HCT116 (cell line): ENCODE measurements around the gene TMEM132C. TPM values are rescaled to one million over a fixed set of nuclear protein-coding genes. Genes with fewer than 3 reads are reported as not detected.

ENCODE experiments used
- ATAC-seq: fragments of 200-7000 bp; cut with Tn5 transposase; 2 replicates; pipeline ENCODE4 v1.9.1; 2020; ENCODE audit warnings: mild to moderate bottlenecking, moderate library complexity
- BruUV-seq: library from RNA; stranded (reverse); fragments of 400-500 nt; replicated peaks from 2 replicates; lab custom pipeline; 2021; lab: Mats Ljungman, UMichigan
- CTCF ChIA-PET: fragments of 300-600 bp; sonication (Branson Sonifier 250); formaldehyde crosslinking; loops from one replicate; lab custom pipeline; 2021; ENCODE audit warnings: antibody characterized with exemption; lab: Charles Lee
- POLR2A ChIA-PET: fragments of 300-600, 350-600 bp; sonication (Branson Sonifier 250); formaldehyde crosslinking; loops from one replicate; lab custom pipeline; 2021; ENCODE audit warnings: antibody characterized with exemption; lab: Charles Lee
- RAD21 ChIA-PET, 2 experiments: fragments of 300-600 bp; sonication (Branson Sonifier 250); formaldehyde crosslinking; loops; one replicate each; lab custom pipeline; 2023; ENCODE audit warnings: low total read pairs in 2 of 2; ENCODE audit not compliant: uncharacterized antibody in 2 of 2, unreplicated experiment in 2 of 2, low non-redundant PET in 1 of 2; lab: Charles Lee
- DNase-seq: peaks from one replicate; pipeline ENCODE4 v3.0.0-alpha.2; 2010; ENCODE audit warnings: low read depth, low spot score
- H2AFZ ChIP-seq: fragments of 200-600 bp; shearing (Covaris generic), sonication (generic); 2 replicates; pipeline ENCODE4 v1.6.1; 2017; ENCODE audit warnings: low read depth, mixed run types, mixed read lengths, antibody characterized with exemption, low read length; ENCODE audit not compliant: poor library complexity, severe bottlenecking
- H3K27ac ChIP-seq: 2 replicates; pipeline ENCODE4 v1.5.1; 2012; ENCODE audit warnings: low read depth, low read length
- H3K27me3 ChIP-seq: fragments of 200-600 bp; sonication (generic); 2 replicates; pipeline ENCODE4 v1.6.1; 2016; ENCODE audit warnings: mixed run types, low read length, mixed read lengths; ENCODE audit not compliant: insufficient read depth
- H3K36me3 ChIP-seq, 2 experiments: fragments of 200-500 bp in 1 of 2; fragments of 200-600 bp in 1 of 2; sonication (Bioruptor generic) in 1 of 2; sonication (generic) in 1 of 2; 2 replicates each; pipeline versions ENCODE4 v1.5.1 to v1.6.1; 2014 to 2016; ENCODE audit warnings: low read length in 2 of 2, inconsistent platforms in 1 of 2, mixed read lengths in 1 of 2, mixed run types in 1 of 2; ENCODE audit not compliant: insufficient read depth in 2 of 2, control insufficient read depth in 1 of 2
- H3K4me1 ChIP-seq, 2 experiments: fragments of 200-600 bp in 1 of 2; sonication (generic) in 1 of 2; 2 replicates each; pipeline versions ENCODE4 v1.5.1 to v1.6.1; 2012 to 2017; ENCODE audit warnings: low read length in 2 of 2, inconsistent platforms in 1 of 2, mild to moderate bottlenecking in 1 of 2, mixed read lengths in 1 of 2, mixed run types in 1 of 2, moderate library complexity in 1 of 2; ENCODE audit not compliant: insufficient read depth in 2 of 2, control insufficient read depth in 1 of 2
- H3K4me2 ChIP-seq: fragments of 200-600 bp; sonication (generic); 2 replicates; pipeline ENCODE4 v1.6.1; 2017; ENCODE audit warnings: mixed run types, low read length, mixed read lengths
- H3K4me3 ChIP-seq, 2 experiments: fragments of 200-600 bp in 1 of 2; sonication (generic) in 1 of 2; replicated peaks in 1 of 2; 2 replicates each; pipeline ENCODE4 v1.5.1; 2011 to 2016; ENCODE audit warnings: low read length in 2 of 2, control low read depth in 1 of 2, low read depth in 1 of 2, mild to moderate bottlenecking in 1 of 2, mixed read lengths in 1 of 2, mixed run types in 1 of 2
- H3K79me2 ChIP-seq: fragments of 200-600 bp; sonication (generic); 2 replicates; pipeline ENCODE4 v1.6.1; 2017; ENCODE audit warnings: mild to moderate bottlenecking, mixed run types, low read length, moderate library complexity, mixed read lengths; ENCODE audit not compliant: insufficient read depth
- H3K9ac ChIP-seq: fragments of 200-600 bp; sonication (generic); 2 replicates; pipeline ENCODE4 v1.6.1; 2016; ENCODE audit warnings: low read length, mixed read lengths
- H3K9me2 ChIP-seq: fragments of 200-600 bp; sonication (generic), shearing (Covaris generic); 2 replicates; pipeline ENCODE4 v1.6.1; 2017; ENCODE audit warnings: mixed run types, mild to moderate bottlenecking, moderate library complexity; ENCODE audit not compliant: insufficient read depth
- H3K9me3 ChIP-seq, 2 experiments: fragments of 200-500 bp in 1 of 2; fragments of 200-600 bp in 1 of 2; sonication (Bioruptor generic) in 1 of 2; sonication (generic) in 1 of 2; 2 replicates each; pipeline ENCODE4 v1.6.1; 2014 to 2017; ENCODE audit warnings: low read length in 2 of 2, mixed read lengths in 2 of 2, inconsistent platforms in 1 of 2, low read depth in 1 of 2, mild to moderate bottlenecking in 1 of 2, mixed run types in 1 of 2, moderate library complexity in 1 of 2; ENCODE audit not compliant: control insufficient read depth in 1 of 2, insufficient read depth in 1 of 2
- H4K20me1 ChIP-seq: fragments of 200-600 bp; sonication (generic), shearing (Covaris generic); 2 replicates; pipeline ENCODE4 v1.6.1; 2017; ENCODE audit warnings: mixed run types, mild to moderate bottlenecking, moderate library complexity; ENCODE audit not compliant: insufficient read depth
- CEBPB ChIP-seq: IDR thresholded peaks from 2 replicates; pipeline ENCODE4 v1.6.1; 2012; ENCODE audit warnings: low read depth
- ELF1 ChIP-seq: IDR thresholded peaks from 2 replicates; pipeline ENCODE4 v1.6.1; 2012; ENCODE audit warnings: low read depth, borderline replicate concordance
- EZH2 ChIP-seq: fragments of 200-600 bp; sonication (generic); IDR thresholded peaks from 2 replicates; pipeline ENCODE4 v1.6.1; 2017; ENCODE audit warnings: antibody characterized with exemption, mixed run types
- FOSL1 ChIP-seq: IDR thresholded peaks from 2 replicates; pipeline ENCODE4 v1.6.1; 2012; ENCODE audit warnings: low read depth
- POLR2AphosphoS5 ChIP-seq: IDR thresholded peaks from 2 replicates; pipeline ENCODE4 v1.6.1; 2011; ENCODE audit warnings: mild to moderate bottlenecking, low read depth, low read length, moderate library complexity
- RAD21 ChIP-seq: IDR thresholded peaks from 2 replicates; pipeline ENCODE4 v1.6.1; 2012; ENCODE audit warnings: low read depth, mild to moderate bottlenecking
- SIN3A ChIP-seq: IDR thresholded peaks from 2 replicates; pipeline ENCODE4 v1.6.1; 2012; ENCODE audit warnings: low read depth
- SRF ChIP-seq: IDR thresholded peaks from 2 replicates; pipeline ENCODE4 v1.6.1; 2012; ENCODE audit warnings: low read depth
- TCF7L2 ChIP-seq: IDR thresholded peaks from 2 replicates; pipeline ENCODE4 v1.7.0; 2011; ENCODE audit warnings: borderline replicate concordance, inconsistent platforms; ENCODE audit not compliant: insufficient read depth, insufficient read length; ENCODE audit errors: extremely low read depth
- YY1 ChIP-seq: IDR thresholded peaks from 2 replicates; pipeline ENCODE4 v1.6.1; 2011; ENCODE audit warnings: low read length, low read depth, moderate library complexity, mild to moderate bottlenecking; ENCODE audit not compliant: insufficient replicate concordance; ENCODE audit errors: extremely low read depth
- ZBTB33 ChIP-seq: IDR thresholded peaks from 2 replicates; pipeline ENCODE4 v1.6.1; 2011; ENCODE audit warnings: mild to moderate bottlenecking, low read length, moderate library complexity; ENCODE audit not compliant: insufficient replicate concordance; ENCODE audit errors: extremely low read depth
- ZFX ChIP-seq: fragments of 450-650 bp; IDR thresholded peaks from 2 replicates; pipeline ENCODE4 v1.6.1; 2017
- ZNF274 ChIP-seq: fragments of 200-500 bp; sonication (Bioruptor generic); IDR thresholded peaks from 2 replicates; pipeline ENCODE4 v1.6.1; 2014; ENCODE audit warnings: mild to moderate bottlenecking, low read depth, low read length, inconsistent platforms
- intact Hi-C: fragments of 100-400 bp; cut with micrococcal nuclease; formaldehyde crosslinking; loops from 2 replicates; pipeline ENCODE4 v1.10.0; 2022
- total RNA-seq: library from RNA; stranded (reverse); gene quantifications from one replicate; pipeline ENCODE4 v1.2.1, GENCODE V29; 2021; ENCODE audit not compliant: unreplicated experiment
- TF ChIP-seq, protein P1 (sequence below): IDR thresholded peaks from 2 replicates; pipeline ENCODE4 v1.6.1; 2012
- TF ChIP-seq, protein P2 (sequence below): IDR thresholded peaks from 2 replicates; pipeline ENCODE4 v1.6.1; 2012

TMEM132C gene
- total RNA-seq, 1 experiment from 2014 or later, result not detected

GRCh38 chr12:128328961-128329360, 62.0 kb downstream of the TMEM132C start:
- H3K9me2 ChIP-seq, result no peaks in the 10 kb centered on the region
- no peaks in the 10 kb centered on the region for H3K4me1 ChIP-seq
- intact Hi-C loops, result no loop called here
- ChIA-PET CTCF (no interaction called here), RAD21 (no interaction called here), POLR2A (no interaction called here)
- H3K9ac ChIP-seq, result no peak overlapping the region
- H3K4me3 ChIP-seq, result no peak overlapping the region
- no peak for DNase-seq
- no peak overlapping the region for H2AFZ ChIP-seq
- H3K79me2 ChIP-seq, result no peaks in the 10 kb centered on the region
- no peak for ATAC-seq
- H3K27me3 ChIP-seq, result no peaks in the 10 kb centered on the region
- no peaks in the 10 kb centered on the region for H4K20me1 ChIP-seq
- peaks cover 15 to 21% of the 10 kb centered on the region in 2 experiments; a peak in 3 of 4 replicates for H3K9me3 ChIP-seq
- TF ChIP-seq ZFX (no peak), FOSL1 (no peak), ZNF274 (no peak), SIN3A (no peak)
- no TSS peak for BruUV-seq
- no peak overlapping the region for H3K27ac ChIP-seq
- H3K4me2 ChIP-seq, result no peak overlapping the region
- no peaks in the 10 kb centered on the region for H3K36me3 ChIP-seq

DNA sequence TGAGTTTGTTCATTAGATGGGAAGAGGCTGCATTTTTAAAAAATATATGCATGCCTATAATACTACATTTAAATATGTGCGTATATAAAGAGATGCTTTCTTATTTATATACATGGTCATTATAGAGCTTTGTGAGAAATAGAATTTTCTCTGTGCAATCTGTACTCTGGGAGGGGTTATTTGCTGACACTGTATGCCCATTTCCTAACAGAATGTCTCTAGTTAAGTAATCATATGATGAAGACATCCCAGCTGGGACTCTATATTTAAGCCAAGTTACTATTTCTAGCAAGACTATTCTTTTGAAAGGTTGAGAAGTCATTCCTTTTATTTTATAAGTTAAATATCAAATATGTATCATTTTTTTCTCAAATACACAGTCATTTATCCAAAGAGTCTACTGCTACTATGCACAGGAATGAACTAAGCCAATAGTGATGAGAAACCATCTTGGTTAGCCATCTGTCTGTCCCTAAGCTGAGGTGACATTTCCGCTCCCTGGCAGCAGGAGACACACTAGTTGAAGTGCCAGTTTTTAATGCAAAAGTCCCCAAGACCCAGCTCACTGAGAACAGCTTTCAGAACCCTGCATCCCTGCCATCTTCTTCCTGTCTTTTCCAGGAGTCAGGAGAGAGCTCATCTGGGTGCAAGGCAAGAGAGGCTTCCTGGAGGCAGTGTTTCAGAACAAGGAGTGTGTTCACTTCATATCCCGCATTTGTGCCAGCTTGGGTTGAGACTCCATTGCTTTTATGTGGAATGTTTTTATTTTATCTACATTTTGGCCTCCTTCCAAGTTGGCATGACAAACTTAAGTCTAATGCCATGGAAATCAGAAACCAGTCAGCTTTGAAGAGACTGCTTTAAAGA, 69.5 kb downstream of the TMEM132C start:
- ATAC-seq (no peak), DNase-seq (no peak)
- H4K20me1 ChIP-seq, result no peaks in the 10 kb centered on the region
- RAD21 ChIA-PET, result no interaction called here
- POLR2A ChIA-PET, result no interaction called here
- H2AFZ ChIP-seq, result no peak overlapping the region
- H3K27me3 ChIP-seq, result no peaks in the 10 kb centered on the region
- H3K9me3 ChIP-seq, result peaks cover 22 to 23% of the 10 kb centered on the region in 2 experiments; a peak in 3 of 4 replicates
- H3K4me2 ChIP-seq, result no peak overlapping the region
- no peak overlapping the region for H3K4me3 ChIP-seq
- intact Hi-C loops, result no loop called here
- CTCF ChIA-PET, result no interaction called here
- no peak overlapping the region for H3K27ac ChIP-seq
- H3K36me3 ChIP-seq, result no peaks in the 10 kb centered on the region
- H3K9me2 ChIP-seq, result no peaks in the 10 kb centered on the region
- H3K9ac ChIP-seq, result no peak overlapping the region
- no peaks in the 10 kb centered on the region for H3K79me2 ChIP-seq
- no TSS peak for BruUV-seq
- no peaks in the 10 kb centered on the region for H3K4me1 ChIP-seq
- TF ChIP-seq, protein P1, sequence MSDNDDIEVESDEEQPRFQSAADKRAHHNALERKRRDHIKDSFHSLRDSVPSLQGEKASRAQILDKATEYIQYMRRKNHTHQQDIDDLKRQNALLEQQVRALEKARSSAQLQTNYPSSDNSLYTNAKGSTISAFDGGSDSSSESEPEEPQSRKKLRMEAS, result no peak
- TF ChIP-seq POLR2AphosphoS5 (no peak), YY1 (no peak), SRF (no peak), FOSL1 (no peak), ELF1 (no peak), TCF7L2 (no peak), ZBTB33 (no peak), ZNF274 (no peak), RAD21 (no peak), EZH2 (no peak), CEBPB (no peak)
- TF ChIP-seq, protein P2, sequence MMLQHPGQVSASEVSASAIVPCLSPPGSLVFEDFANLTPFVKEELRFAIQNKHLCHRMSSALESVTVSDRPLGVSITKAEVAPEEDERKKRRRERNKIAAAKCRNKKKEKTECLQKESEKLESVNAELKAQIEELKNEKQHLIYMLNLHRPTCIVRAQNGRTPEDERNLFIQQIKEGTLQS, result no peak
